Uterus (tissue), 2 donors: ENCODE measurements around the gene ALG2.

Source experiments
- POLR2A ChIP-seq, 2 donors: fragments of 450-650 bp; IDR thresholded peaks; one replicate each; pipeline ENCODE4 v1.6.1; 2016; ENCODE audit warnings: antibody characterized with exemption in 2 of 2, mild to moderate bottlenecking in 1 of 2, moderate library complexity in 1 of 2
- TF ChIP-seq, protein P1 (sequence below), 4 experiments: fragments of 200-600 bp in 2 of 4; fragments of 450-650 bp in 2 of 4; sonication (generic) in 2 of 4; IDR thresholded peaks; one replicate each; pipeline ENCODE4 v1.5.1; 2016 to 2019; ENCODE audit warnings: antibody characterized with exemption in 4 of 4, mild to moderate bottlenecking in 2 of 4, moderate library complexity in 1 of 4

DNA sequence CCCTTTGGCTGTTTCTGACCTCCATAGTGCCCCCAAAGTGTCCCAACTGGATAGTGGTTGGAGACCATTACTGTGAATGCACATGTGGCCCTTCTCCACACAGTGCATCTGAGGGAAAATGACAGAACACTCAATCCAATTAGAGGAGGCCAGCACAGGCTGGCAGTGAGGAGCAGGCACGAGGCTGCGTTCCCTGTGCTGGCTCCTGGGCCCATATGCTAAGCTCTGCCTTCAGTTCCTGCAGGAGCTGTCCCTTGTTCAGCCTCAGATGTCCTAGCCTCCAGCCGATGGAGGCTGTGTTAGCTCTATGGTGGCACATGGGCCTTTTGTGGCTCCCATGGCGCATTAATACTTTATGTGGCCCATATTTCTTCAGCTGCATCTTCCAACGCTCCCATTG is 35.8 kb downstream of the ALG2 start:
- TF ChIP-seq, protein P1, sequence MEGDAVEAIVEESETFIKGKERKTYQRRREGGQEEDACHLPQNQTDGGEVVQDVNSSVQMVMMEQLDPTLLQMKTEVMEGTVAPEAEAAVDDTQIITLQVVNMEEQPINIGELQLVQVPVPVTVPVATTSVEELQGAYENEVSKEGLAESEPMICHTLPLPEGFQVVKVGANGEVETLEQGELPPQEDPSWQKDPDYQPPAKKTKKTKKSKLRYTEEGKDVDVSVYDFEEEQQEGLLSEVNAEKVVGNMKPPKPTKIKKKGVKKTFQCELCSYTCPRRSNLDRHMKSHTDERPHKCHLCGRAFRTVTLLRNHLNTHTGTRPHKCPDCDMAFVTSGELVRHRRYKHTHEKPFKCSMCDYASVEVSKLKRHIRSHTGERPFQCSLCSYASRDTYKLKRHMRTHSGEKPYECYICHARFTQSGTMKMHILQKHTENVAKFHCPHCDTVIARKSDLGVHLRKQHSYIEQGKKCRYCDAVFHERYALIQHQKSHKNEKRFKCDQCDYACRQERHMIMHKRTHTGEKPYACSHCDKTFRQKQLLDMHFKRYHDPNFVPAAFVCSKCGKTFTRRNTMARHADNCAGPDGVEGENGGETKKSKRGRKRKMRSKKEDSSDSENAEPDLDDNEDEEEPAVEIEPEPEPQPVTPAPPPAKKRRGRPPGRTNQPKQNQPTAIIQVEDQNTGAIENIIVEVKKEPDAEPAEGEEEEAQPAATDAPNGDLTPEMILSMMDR (IDR thresholded peaks at IDR 0.05): no peak
- TF ChIP-seq POLR2A (IDR thresholded peaks at IDR 0.05): no peak
